HG03066 (cell line): Measurements from ENCODE around the gene FTSJ3.
"Not testable (repeated sequence)": the region's sequence is repeated elsewhere in the genome, so short reads cannot be mapped to it uniquely, and the experiment has no call there.

Source experiments
- ATAC-seq: cut with Tn5 transposase; IDR thresholded peaks from one replicate; pipeline ENCODE4 v1.9.1; 2021; ENCODE audit warnings: low read depth; ENCODE audit not compliant: unreplicated experiment

The FTSJ3 gene

GRCh38 chr17:63796375-63796774 is 31.1 kb downstream of the FTSJ3 start:
- ATAC-seq = not testable (repeated sequence)

GRCh38 chr17:63792055-63792729 is 35.3 kb downstream of the FTSJ3 start:
- no peak for ATAC-seq

DNA sequence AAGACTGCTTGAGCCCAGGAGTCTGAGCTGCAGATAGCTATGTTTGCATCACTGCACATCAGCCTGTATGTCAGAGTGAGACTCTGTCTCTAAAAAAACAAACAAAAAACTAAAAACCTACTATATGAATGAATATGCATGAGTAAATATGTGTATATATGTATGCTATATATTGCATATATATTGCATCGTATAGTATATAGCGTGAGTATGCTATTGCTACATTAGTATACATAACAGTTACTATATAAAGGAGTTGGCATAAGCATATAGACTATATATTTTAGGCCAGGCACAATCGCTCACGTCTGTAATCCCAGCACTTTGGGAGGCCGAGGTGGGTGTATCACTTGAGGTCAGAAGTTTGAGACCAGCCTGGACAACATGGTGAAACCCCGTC is 37.4 kb downstream of the FTSJ3 start:
- ATAC-seq = no peak

GRCh38 chr17:63786971-63787711 is 40.3 kb downstream of the FTSJ3 start:
- no peak for ATAC-seq

GRCh38 chr17:63786117-63786516 is 41.3 kb downstream of the FTSJ3 start:
- no peak for ATAC-seq

- ATAC-seq = no peak
Measured at GRCh38 chr17:63785556-63785955, 41.9 kb downstream of the FTSJ3 start.

- no peak for ATAC-seq
Measured at GRCh38 chr17:63783522-63783921, 43.9 kb downstream of the FTSJ3 start.

GRCh38 chr17:63780928-63781327 is 46.5 kb downstream of the FTSJ3 start:
- no peak for ATAC-seq

DNA sequence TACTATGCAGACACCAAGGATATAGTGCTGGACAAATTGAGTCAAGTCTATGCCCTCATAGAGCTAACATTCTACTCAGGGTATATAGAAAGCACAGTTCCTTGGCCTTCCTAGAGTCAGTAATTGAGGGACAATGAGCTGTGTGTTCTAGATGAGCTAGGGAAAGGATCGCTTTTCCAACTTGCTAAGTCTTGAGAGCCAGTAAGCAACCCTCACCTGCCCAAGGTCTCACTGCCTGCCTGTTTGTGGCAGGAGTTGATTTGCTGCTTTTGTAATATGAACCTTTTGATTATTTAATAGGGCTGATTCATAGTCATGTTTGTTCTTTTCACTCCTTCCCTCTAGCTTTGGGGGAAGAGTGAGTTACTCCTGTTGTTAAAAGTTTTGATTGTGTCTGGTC is 47.0 kb downstream of the FTSJ3 start:
- no peak for ATAC-seq

GRCh38 chr17:63775420-63775819 is 52.0 kb downstream of the FTSJ3 start:
- ATAC-seq = no peak

DNA sequence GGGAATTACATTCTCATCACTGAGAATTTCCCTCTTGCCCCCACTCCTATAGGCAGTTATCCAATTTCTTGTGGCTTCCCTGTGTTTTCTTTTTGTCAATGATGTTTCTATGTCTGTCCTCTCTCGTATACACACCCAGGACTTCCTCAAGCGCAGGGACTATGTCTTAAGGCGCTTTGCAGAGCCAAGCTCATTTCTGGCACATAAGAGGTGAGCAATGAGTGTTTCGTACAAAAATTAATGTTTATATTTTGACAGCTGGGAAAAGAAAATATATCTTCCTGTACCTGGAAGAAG is 52.5 kb downstream of the FTSJ3 start:
- no peak for ATAC-seq

GRCh38 chr17:63774141-63774968 is 53.1 kb downstream of the FTSJ3 start, which contains the start of gene DDX42:
Gene DDX42, plus strand, starts transcription at chr17:63774170. Its CDS starts 12,880 bp downstream, at chr17:63787050.
- peak; percentile 14 for ATAC-seq

DNA sequence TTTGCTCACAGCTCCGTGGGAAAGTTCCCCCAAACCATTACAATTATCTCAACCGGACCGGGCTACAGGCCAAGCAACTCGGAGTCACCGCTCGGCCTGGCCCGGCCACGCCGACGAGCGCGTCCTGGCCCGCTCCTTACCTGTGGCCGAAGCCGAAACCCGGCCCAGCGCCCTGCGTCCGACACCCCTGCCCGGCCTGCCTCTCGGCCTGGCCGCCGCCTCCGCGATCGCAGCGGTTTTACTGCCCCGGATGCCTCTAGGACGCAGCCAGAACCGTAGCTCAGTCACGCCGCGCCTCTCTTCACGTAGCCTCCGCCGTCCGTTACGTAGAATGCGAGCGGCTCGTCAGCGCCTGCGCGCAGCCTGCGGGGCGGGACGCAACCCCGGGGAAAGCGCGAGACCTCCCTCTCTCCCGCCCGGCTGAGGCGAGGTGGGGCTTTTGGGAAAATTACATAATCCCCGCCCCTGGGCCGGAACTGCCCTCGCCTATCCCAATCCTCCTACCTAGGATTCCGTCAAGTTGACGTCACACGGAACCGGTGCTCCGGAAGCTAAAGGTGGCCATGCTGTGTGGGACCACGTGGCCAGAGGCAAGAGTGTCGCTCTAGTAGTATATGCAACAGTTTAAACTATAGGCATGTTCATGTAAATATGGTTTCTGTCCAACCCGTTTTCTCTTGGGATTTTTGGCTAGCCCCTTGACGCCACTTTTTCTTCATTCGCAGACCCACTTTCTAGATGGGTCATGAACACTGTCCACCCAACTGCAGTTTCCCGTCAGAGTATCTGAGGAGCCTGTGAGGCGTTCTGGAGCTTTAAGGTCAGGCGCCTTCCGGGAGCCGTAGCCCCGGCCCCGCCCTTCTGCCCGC is 54.0 kb downstream of the FTSJ3 start, which contains the start of gene CCDC47:
Gene CCDC47, minus strand, starts transcription at position 326 of the 869 bp plus-strand sequence. CDS start 7,422 bp downstream, outside the sequence.
- ATAC-seq = peak; percentile 86

DNA sequence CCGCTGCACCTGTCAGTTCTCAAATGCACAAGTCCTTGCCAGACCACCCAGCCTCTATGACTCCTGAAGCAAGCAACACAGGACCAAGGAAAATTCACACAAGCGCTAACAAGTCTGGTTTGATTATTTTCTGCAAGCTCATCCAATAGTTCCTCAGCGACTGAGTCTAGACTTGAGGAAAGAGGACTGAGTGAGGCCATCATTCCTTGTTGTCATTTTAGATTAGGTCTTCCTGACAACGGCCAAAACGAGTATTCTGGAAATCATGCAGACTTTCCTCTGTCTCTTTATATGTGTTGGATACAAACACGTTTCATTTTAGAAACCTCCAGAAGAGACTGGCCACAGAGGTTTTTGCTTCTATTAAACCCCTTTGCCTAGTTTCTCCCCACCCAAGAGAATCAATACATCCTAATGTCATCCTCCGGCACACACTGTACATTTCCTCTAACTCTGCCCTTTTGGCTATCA is 54.6 kb downstream of the FTSJ3 start:
- no peak for ATAC-seq
